Mammary epithelial cell (primary cell): ENCODE results near the gene RTN4RL1.

ENCODE experiments used
- CTCF ChIP-seq, 2 donors: IDR thresholded peaks in 1 of 2; conservative IDR thresholded peaks in 1 of 2; 2 replicates each; pipeline ENCODE4 v1.5.1; 2011 to 2012; ENCODE audit warnings: inconsistent platforms in 2 of 2, low read length in 2 of 2, mild to moderate bottlenecking in 2 of 2, control low read depth in 1 of 2, low read depth in 1 of 2; ENCODE audit not compliant: insufficient read depth in 1 of 2; ENCODE audit errors: extremely low read depth in 1 of 2
- EZH2 ChIP-seq: IDR thresholded peaks from 2 replicates; pipeline ENCODE4 v1.6.1; 2012; ENCODE audit warnings: low read length, inconsistent platforms, borderline replicate concordance

- TF ChIP-seq CTCF (conservative IDR thresholded peaks at IDR 0.05 in 1 of 2, IDR thresholded peaks at IDR 0.05 in 1 of 2; ENCODE audit: extremely low read depth in 1 of 2, insufficient read depth in 1 of 2, low read depth in 1 of 2, low read length in 2 of 2) = no peak
- no peak for TF ChIP-seq EZH2
These were observed 39.0 kb upstream of the RTN4RL1 start for GRCh38 chr17:2064147-2064489.
